Neuronal stem cell (in vitro differentiated cells): ENCODE measurements around the gene CHD2.

Source experiments
- DNase-seq: peaks from one replicate; pipeline ENCODE4 v3.0.0-alpha.2; 2013; ENCODE audit warnings: low spot score
- H2AFZ ChIP-seq: one replicate; pipeline ENCODE4 v1.6.1; 2013; ENCODE audit warnings: mild to moderate bottlenecking, low read length, inconsistent platforms
- H2AK5ac ChIP-seq: 2 replicates; pipeline ENCODE4 v1.6.1; 2013; ENCODE audit warnings: low read depth, mild to moderate bottlenecking, inconsistent platforms, low read length, moderate library complexity, mixed read lengths
- H2BK120ac ChIP-seq: 2 replicates; pipeline ENCODE4 v1.6.1; 2013; ENCODE audit warnings: low read depth, mild to moderate bottlenecking, inconsistent platforms, low read length, moderate library complexity, mixed read lengths
- H2BK12ac ChIP-seq: one replicate; pipeline ENCODE4 v1.6.1; 2013; ENCODE audit warnings: low read length, inconsistent platforms
- H2BK15ac ChIP-seq: 2 replicates; pipeline ENCODE4 v1.6.1; 2013; ENCODE audit warnings: mild to moderate bottlenecking, low read length, inconsistent platforms, mixed read lengths
- H2BK5ac ChIP-seq: one replicate; pipeline ENCODE4 v1.6.1; 2013; ENCODE audit warnings: inconsistent platforms, mild to moderate bottlenecking, low read length, moderate library complexity
- H3K14ac ChIP-seq: one replicate; pipeline ENCODE4 v1.6.1; 2013; ENCODE audit warnings: low read length, inconsistent platforms
- H3K18ac ChIP-seq: 2 replicates; pipeline ENCODE4 v1.6.1; 2013; ENCODE audit warnings: low read length, inconsistent platforms
- H3K23ac ChIP-seq: 2 replicates; pipeline ENCODE4 v1.6.1; 2013; ENCODE audit warnings: low read depth, mild to moderate bottlenecking, mixed read lengths, low read length, inconsistent platforms; ENCODE audit not compliant: poor library complexity
- H3K27ac ChIP-seq: replicated peaks from 3 replicates; pipeline ENCODE4 v1.5.1; 2013; ENCODE audit warnings: low read length, inconsistent platforms
- H3K27me3 ChIP-seq, 3 experiments: 2 replicates each; pipeline ENCODE4 v1.6.1; 2013; ENCODE audit warnings: low read length in 3 of 3, mild to moderate bottlenecking in 2 of 3, inconsistent platforms in 1 of 3, low read depth in 1 of 3, mixed read lengths in 1 of 3, moderate library complexity in 1 of 3; ENCODE audit not compliant: control insufficient read depth in 3 of 3, insufficient read depth in 3 of 3
- H3K36me3 ChIP-seq, 2 donors: replicated peaks in 1 of 2; 2 replicates each; pipeline ENCODE4 v1.6.1; 2013; ENCODE audit warnings: low read length in 2 of 2; ENCODE audit not compliant: control insufficient read depth in 2 of 2, insufficient read depth in 2 of 2
- H3K4ac ChIP-seq: 2 replicates; pipeline ENCODE4 v1.6.1; 2013; ENCODE audit warnings: inconsistent platforms, mild to moderate bottlenecking, low read length, moderate library complexity
- H3K4me1 ChIP-seq, 2 donors: 1 replicate in 1 of 2; 2 replicates in 1 of 2; pipeline ENCODE4 v1.6.1; 2013; ENCODE audit warnings: low read length in 2 of 2, low read depth in 1 of 2; ENCODE audit not compliant: control insufficient read depth in 2 of 2, insufficient read depth in 1 of 2
- H3K4me2 ChIP-seq: one replicate; pipeline ENCODE4 v1.6.1; 2013; ENCODE audit warnings: mild to moderate bottlenecking, low read length, inconsistent platforms; ENCODE audit not compliant: insufficient read depth, poor library complexity, severe bottlenecking
- H3K4me3 ChIP-seq, 2 donors: 2 replicates each; pipeline ENCODE4 v1.5.1; 2013; ENCODE audit warnings: low read length in 2 of 2, mild to moderate bottlenecking in 2 of 2, inconsistent platforms in 1 of 2, moderate library complexity in 1 of 2
- H3K79me1 ChIP-seq: one replicate; pipeline ENCODE4 v1.6.1; 2013; ENCODE audit warnings: low read depth, mild to moderate bottlenecking, inconsistent platforms, low read length, moderate library complexity
- H3K9ac ChIP-seq: one replicate; pipeline ENCODE4 v1.6.1; 2013; ENCODE audit warnings: mild to moderate bottlenecking, low read depth, low read length, inconsistent platforms; ENCODE audit not compliant: poor library complexity
- H3K9me3 ChIP-seq, 2 donors: replicated peaks in 1 of 2; 2 replicates each; pipeline versions ENCODE3 to v1.6.1; 2013; ENCODE audit warnings: low read length in 2 of 2, mild to moderate bottlenecking in 2 of 2, inconsistent platforms in 1 of 2, low read depth in 1 of 2, mixed read lengths in 1 of 2, moderate library complexity in 1 of 2; ENCODE audit not compliant: control insufficient read depth in 2 of 2, insufficient read depth in 1 of 2
- H4K8ac ChIP-seq: one replicate; pipeline ENCODE4 v1.6.1; 2013; ENCODE audit warnings: low read depth, mild to moderate bottlenecking, inconsistent platforms, low read length, moderate library complexity
- H4K91ac ChIP-seq: one replicate; pipeline ENCODE4 v1.6.1; 2013; ENCODE audit warnings: low read length, low read depth, mild to moderate bottlenecking, inconsistent platforms; ENCODE audit not compliant: poor library complexity
- WGBS, 2 donors: extraction: QIAGEN DNeasy Blood & Tissue Kit; methylation state at CpG; one replicate each; pipeline ENCODE4 v1.1.7; 2013; ENCODE audit warnings: missing lambda C conversion rate in 2 of 2, mixed read lengths in 1 of 2; ENCODE audit not compliant: insufficient read length in 2 of 2, insufficient replicate concordance in 1 of 2; ENCODE audit errors: extremely low coverage in 2 of 2; 5-methylcytosine and 5-hydroxymethylcytosine counted together

Gene CHD2

GRCh38 chr15:92906563-92907081 lies 6.5 kb downstream of the CHD2 start:
- H4K91ac ChIP-seq = no peak overlapping the region
- WGBS, 2 donors = no CpG with 5 or more reads among the region's 1 CpG

GRCh38 chr15:92907229-92907628 lies 7.1 kb downstream of the CHD2 start:
- H2BK12ac ChIP-seq = no peak overlapping the region
- peaks cover 8 to 92% of the 10 kb centered on the region in 2 donors for H3K36me3 ChIP-seq
- no peak overlapping the region for H2BK5ac ChIP-seq
- no peak overlapping the region for H3K4ac ChIP-seq
- no peak overlapping the region for H2AFZ ChIP-seq
- H4K8ac ChIP-seq = no peak overlapping the region
- no peak overlapping the region for H3K9ac ChIP-seq
- H3K18ac ChIP-seq = no peak overlapping the region
- no peak overlapping the region for H3K27ac ChIP-seq
- no peak overlapping the region for H2AK5ac ChIP-seq
- no peak overlapping the region for H3K23ac ChIP-seq
- H3K4me2 ChIP-seq = no peak overlapping the region
- no peak overlapping the region for H3K14ac ChIP-seq
- no peaks in the 10 kb centered on the region for H3K27me3 ChIP-seq
- no peak for DNase-seq
- H3K79me1 ChIP-seq = no peaks in the 10 kb centered on the region
- no peak overlapping the region for H2BK120ac ChIP-seq
- H3K4me1 ChIP-seq = peaks cover 9 to 20% of the 10 kb centered on the region in 2 donors
- H3K9me3 ChIP-seq = peaks cover 0 to 4% of the 10 kb centered on the region in 2 donors
- H4K91ac ChIP-seq = no peak overlapping the region
- WGBS, 2 donors = no CpG with 5 or more reads among the region's 1 CpG
- H3K4me3 ChIP-seq = no peak overlapping the region
- no peak overlapping the region for H2BK15ac ChIP-seq

More at GRCh38 chr15:92906563-92907081, 6.5 kb downstream of the CHD2 start:
- no peak overlapping the region for H3K4me3 ChIP-seq
- no peak overlapping the region for H2AK5ac ChIP-seq
- no peak overlapping the region for H2BK5ac ChIP-seq
- no peak overlapping the region for H3K18ac ChIP-seq
- no peak overlapping the region for H2BK120ac ChIP-seq
- no peak overlapping the region for H3K9ac ChIP-seq
- peaks cover 9 to 20% of the 10 kb centered on the region in 2 donors for H3K4me1 ChIP-seq
- no peak overlapping the region for H3K4me2 ChIP-seq
- no peaks in the 10 kb centered on the region for H3K27me3 ChIP-seq
- H3K27ac ChIP-seq = no peak overlapping the region
- peaks cover 4 to 92% of the 10 kb centered on the region in 2 donors for H3K36me3 ChIP-seq
- no peaks in the 10 kb centered on the region for H3K9me3 ChIP-seq
- no peak overlapping the region for H3K4ac ChIP-seq
- no peak overlapping the region for H3K23ac ChIP-seq
- H2AFZ ChIP-seq = no peak overlapping the region
- H2BK15ac ChIP-seq = no peak overlapping the region
- DNase-seq = no peak
- H4K8ac ChIP-seq = no peak overlapping the region
- H2BK12ac ChIP-seq = no peak overlapping the region
- no peak overlapping the region for H3K14ac ChIP-seq
- H3K79me1 ChIP-seq = no peaks in the 10 kb centered on the region

- DNase-seq = no peak
- Histone ChIP-seq H3K9ac (no peak overlapping the region), H3K4me2 (no peak overlapping the region), H3K27me3 (no peaks in the 10 kb centered on the region), H2BK120ac (no peak overlapping the region), H3K14ac (no peak overlapping the region), H3K79me1 (no peaks in the 10 kb centered on the region), H4K8ac (no peak overlapping the region), H3K4me3 (no peak overlapping the region), H2AK5ac (no peak overlapping the region), H3K36me3 (peaks cover 8 to 91% of the 10 kb centered on the region in 2 donors), H2AFZ (no peak overlapping the region), H2BK12ac (no peak overlapping the region), H3K18ac (no peak overlapping the region), H3K4me1 (peaks cover 9 to 15% of the 10 kb centered on the region in 2 donors), H2BK15ac (no peak overlapping the region), H4K91ac (no peak overlapping the region), H3K27ac (no peak overlapping the region), H2BK5ac (no peak overlapping the region), H3K4ac (no peak overlapping the region), H3K9me3 (peaks cover 0 to 4% of the 10 kb centered on the region in 2 donors), H3K23ac (no peak overlapping the region)
- WGBS, 2 donors = no CpG with 5 or more reads among the region's 5 CpGs
Observed at GRCh38 chr15:92907896-92908712, 8.0 kb downstream of the CHD2 start.

GRCh38 chr15:92908713-92909057 lies 8.6 kb downstream of the CHD2 start:
- Histone ChIP-seq H3K4me1 (peaks cover 10 to 14% of the 10 kb centered on the region in 2 donors), H3K27me3 (no peaks in the 10 kb centered on the region), H2BK12ac (no peak overlapping the region), H4K91ac (no peak overlapping the region), H3K18ac (no peak overlapping the region), H3K4ac (no peak overlapping the region), H2AFZ (no peak overlapping the region), H2BK15ac (no peak overlapping the region), H2BK5ac (no peak overlapping the region), H3K79me1 (no peaks in the 10 kb centered on the region), H3K14ac (no peak overlapping the region), H3K4me2 (no peak overlapping the region), H3K27ac (peak overlapping the region; percentile 20), H3K23ac (no peak overlapping the region), H3K4me3 (no peak overlapping the region), H2BK120ac (no peak overlapping the region), H3K9ac (no peak overlapping the region), H4K8ac (no peak overlapping the region), H3K9me3 (peaks cover 0 to 8% of the 10 kb centered on the region in 2 donors), H2AK5ac (no peak overlapping the region), H3K36me3 (peaks cover 8 to 91% of the 10 kb centered on the region in 2 donors)
- DNase-seq = no peak
- no CpG with 5 or more reads among the region's 6 CpGs for WGBS, 2 donors
